GM19467 (cell line): ENCODE measurements around the gene SEMA3E.
A peak's percentile ranks its signal among the peaks of the same experiment; 100 is the strongest.
"Not testable (repeated sequence)": the region's sequence is repeated elsewhere in the genome, so short reads cannot be mapped to it uniquely, and the experiment has no call there.

Source experiments
- ATAC-seq: cut with Tn5 transposase; IDR thresholded peaks from one replicate; pipeline ENCODE4 v1.9.1; 2021; ENCODE audit warnings: mild to moderate bottlenecking, moderate library complexity; ENCODE audit not compliant: unreplicated experiment

SEMA3E gene

DNA sequence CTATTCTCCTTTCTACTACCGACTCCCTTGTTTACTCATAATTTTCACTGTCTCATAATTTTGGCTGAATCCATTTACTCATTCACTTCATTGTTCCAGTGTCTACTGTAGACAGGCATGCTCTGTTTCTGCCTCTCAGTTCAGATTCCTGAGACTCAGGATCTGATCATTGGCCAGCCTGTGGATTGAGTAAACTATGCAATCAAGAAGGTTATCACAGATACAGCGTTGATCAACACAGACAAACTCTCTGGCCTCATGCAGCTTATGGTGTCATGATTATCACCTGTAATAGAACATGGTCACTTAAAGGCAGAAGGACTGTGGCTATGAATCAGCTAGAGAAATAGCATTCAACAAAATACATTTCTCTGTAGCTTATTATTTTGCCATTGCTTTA lies 86.0 kb downstream of the SEMA3E start:
- ATAC-seq: no peak

DNA sequence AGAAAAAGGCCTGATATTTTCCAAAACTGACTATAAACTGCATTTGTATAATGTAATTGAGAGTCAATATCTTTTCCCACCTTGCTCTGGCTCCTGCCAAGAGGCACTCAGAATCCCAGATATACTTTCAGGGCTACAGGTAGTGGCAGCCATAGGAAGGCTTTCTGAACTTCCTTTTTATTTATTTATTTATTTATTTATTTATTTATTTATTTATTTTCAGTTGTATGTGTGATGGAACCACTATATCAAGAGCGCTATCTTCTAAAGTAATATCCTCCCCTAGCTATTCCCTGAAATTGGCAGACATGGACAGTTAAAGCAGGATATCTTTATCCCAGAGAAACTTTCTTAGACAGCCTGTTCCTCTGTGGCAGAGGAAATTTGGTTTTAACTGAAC lies 86.7 kb downstream of the SEMA3E start:
- ATAC-seq: no peak

DNA sequence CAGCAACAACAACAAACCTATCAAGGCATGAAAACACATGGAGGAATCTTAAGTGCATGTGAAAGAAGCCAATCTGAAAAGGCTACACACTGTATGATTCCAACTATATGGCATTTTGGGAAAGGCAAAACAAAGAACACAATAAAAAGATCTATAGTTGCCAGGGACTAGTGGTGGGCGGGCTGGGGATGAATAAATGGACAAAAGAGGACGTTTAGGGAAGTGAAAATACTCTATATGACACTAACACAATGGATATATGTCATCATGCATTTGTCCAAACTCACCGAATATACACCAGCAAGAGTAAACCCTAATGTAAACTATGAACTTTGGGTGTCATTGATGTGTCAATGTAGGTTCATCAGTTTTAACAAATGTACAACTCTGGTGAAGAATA lies 89.1 kb downstream of the SEMA3E start:
- ATAC-seq: no peak

DNA sequence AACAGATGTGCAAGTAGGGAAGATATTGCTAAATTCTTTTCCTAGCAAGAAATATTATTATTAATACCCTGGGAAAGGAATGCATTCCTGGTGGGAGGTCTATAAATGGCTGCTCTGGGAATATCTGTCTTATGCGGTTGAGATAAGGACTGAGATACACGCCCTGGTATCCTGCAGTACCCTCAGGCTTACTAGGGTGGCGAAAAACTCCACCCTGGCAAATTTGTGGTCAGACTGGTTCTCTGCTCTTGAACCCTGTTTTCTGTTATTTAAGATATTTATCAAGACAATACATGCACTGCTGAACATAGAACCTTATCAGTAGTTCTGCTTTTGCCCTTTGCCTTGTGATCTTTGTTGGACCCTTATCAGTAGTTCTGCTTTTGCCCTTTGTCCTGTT lies 96.4 kb downstream of the SEMA3E start:
- not testable (repeated sequence) for ATAC-seq

DNA sequence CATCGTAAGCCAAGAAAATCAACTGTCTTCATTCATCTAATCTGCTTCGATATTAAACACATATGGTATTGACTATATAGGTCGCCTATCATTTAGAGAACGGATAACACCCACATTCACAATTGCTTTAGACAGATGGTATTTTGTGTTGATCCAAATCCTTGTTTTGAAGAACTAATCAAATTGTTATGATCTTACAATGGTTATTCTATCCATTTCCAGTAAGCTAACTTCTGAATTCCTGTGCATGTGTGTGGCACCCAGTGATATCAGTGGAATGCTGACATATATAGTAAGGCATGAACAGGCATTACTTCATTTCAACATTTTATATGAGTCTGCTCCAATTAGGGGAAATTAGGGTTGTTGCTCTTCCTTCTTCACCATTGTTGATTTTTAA lies 98.8 kb downstream of the SEMA3E start:
- no peak for ATAC-seq

DNA sequence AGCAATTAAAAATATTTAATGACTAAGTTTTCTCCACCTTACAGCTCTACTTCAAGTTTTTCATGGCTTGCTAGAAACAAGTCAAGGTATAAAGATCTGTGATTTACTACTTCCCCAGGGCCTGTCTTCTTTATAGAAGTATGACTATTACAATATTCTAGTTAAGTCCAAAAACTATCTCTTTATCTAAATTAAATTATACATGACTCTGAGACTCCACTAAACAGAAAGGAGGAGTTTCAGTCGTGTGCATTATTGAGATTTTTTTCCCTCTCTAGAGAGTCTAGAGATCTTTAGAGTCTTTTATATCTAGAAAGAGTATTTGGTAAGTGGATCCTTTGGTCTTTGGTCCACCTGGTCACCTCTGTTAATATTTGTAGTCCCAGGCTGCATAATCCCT lies 100.7 kb downstream of the SEMA3E start:
- no peak for ATAC-seq

DNA sequence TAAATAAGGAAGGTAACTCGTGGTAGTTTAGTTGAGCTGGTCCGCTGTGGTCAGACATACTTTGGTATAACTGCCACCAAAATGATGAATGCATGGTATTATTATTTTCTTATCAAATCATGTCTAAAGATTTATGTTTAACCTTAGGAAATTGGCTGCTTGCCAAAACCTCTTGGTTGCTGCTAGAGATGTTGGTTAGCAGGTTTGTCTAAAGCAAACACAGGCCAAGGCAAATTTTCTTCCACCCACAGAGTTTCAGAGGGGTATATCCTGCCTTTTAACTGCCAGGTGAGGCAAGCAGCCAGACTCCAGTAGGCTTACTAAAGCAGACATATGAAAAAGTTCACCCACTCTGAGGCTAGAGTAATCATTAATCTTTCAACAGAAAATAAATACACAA lies 101.4 kb downstream of the SEMA3E start:
- ATAC-seq: peak; percentile 86

DNA sequence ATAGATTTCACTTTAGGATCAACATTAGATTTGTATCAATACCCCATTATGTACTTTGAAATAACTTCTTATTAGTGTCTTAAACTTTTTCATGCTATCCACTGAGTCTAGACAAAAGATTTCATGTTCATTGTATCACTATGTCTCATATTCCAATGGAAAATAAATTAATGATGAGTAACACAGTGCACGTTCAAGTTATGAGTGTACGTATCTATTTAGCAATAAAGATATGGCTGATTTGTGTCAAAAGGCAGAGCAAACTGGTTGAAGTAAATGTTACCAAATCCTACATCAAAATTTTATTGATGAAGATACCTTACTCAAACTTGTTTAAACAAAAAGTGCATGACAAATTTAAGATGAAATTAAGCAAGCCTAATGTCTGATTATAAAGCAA lies 102.4 kb downstream of the SEMA3E start:
- ATAC-seq: no peak

DNA sequence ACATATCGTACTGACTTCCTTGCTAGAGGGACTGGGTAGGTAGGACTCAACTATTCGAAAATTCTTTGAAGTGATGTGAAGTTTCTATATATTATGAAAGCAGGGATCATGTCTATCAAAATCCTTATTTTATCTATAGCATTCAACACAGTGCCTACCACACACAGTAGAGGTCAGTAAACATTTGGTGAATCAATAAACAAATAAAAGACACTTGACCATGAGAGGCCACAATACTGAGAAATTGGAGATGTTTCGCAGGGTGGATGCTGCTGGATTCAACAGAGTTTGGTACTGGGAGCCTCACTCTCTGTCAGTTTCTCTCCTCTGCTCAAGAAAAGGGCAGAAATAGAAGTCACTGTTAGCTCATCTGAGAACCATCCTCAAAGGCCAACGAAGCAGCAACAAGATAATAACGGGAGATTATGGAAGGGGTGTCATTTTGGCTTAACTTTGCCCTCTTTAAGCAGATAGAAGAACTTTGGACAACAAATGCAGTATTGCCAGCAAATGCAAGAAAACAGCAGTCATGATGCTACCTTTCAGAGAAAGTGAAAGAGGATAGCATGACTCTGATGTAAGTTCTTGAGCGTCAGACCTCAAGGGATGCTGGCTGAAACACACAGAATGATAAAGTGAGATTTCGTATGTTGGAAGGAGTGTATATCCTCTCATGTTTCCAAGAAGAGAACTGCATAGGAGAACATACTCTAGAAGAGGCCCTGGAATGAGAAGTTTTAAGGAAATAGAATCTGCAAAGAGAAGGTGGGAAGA lies 107.6 kb downstream of the SEMA3E start:
- ATAC-seq: no peak

DNA sequence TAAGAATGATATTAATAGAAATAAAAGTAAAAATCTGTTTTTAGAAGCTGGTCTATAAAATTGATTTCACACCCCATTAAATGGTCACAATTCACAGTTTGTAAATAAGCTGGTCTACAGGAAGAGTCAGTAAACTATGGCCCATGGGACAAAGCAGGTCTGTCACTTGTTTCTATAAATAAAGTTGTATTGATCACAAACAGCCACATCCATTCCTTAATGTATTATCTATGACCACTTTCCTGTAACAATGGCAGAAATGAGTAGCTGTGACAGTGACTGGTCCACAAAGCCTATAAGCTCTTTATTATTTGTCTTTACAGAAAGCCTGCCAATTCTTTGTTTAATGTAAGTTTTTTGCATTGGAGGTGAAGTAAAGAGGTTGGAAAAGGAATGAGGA lies 114.5 kb downstream of the SEMA3E start:
- no peak for ATAC-seq

DNA sequence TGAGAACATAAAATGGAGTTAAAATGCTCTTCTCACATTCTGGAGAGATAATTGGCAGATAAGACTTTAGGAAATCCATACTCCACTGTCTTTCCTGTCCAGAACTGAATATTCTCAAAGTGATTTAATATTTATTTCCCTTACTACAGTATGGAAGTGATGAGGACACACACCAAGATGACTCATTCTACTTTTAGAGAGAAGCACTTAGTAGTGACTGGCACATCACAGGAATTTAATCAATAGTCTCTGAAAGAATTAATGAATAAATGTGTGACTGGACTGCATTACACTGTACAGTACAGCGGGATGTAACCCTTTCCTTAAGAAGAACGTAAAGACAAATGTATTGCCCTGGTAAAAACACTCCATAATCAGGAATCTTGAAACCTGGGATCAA lies 116.7 kb downstream of the SEMA3E start:
- ATAC-seq: no peak

DNA sequence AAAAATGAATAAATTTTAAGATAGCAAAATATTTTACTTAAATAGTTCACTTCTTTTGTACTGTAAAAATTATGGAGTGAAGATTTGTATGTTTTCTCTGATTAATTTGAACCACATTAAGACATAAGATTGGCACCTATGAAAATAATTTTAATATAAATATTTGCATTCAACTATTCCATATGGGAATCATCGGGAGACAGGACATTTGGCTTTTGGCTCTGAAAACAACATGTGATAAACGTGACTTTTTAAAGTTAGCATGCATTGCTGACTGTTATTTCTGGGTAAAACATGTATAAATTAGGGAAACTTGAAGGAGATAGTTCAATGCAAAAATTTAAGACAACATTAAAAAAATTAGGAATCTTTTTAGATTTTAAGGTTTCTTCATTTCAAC lies 117.2 kb downstream of the SEMA3E start:
- ATAC-seq: no peak

DNA sequence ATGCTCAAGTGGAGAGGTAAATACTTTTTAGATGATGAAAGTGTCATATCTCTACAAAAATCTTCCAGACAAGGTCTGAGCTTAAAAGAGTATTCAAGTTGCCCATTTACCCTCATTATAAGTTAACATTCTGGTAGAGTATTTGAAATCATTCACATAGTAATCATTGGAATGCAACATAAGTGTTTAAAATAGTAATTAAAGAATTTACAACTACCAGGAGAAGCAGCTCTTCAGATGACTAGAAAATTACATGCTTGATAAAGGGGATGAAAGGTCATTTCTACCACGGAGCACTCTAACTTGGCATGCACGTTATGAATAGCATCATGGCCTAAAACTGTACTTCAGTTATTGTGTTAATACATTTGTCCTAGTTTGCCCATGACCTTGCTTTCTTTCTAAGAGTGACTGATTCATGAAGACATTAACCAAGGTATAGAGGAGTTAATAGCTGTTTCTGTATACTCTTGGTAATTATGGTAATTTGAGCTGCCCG lies 120.0 kb downstream of the SEMA3E start:
- no peak for ATAC-seq

DNA sequence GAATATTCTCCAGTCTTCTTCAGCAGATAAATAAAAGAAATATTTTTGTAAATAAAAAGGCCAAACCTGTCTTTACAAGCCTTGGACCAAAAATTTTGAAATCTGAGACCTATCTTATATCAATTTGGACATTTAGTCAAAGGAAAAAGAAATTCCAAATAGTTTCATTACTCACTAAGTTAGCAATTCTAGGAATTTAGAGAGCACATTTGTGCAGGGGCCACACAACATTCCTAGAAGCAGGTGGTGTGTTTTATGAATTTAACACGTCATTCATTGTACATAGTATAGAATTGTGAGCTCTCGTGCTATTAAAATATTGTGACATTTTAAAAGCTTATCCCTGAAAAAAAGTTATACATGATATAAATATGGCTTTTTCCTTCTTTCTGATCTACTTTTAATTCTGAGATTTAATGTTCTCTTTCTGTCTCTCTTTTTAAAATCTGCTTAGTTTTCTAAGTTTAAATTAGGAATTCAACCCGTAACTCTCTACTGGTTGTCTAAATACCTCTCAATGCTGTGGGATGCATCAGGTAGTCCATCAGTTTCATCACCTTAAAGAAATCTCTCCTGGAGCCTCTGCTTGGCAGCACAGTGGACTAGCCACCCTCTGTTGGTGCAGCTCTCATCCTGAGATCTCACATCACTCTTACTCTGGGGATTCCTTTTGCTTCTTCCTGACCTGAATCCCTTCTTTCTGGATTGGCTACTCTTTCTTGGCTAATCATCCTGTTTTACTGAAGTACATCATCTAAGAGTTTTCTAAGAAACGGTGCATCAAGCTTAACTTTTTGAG lies 124.5 kb downstream of the SEMA3E start:
- ATAC-seq: no peak

DNA sequence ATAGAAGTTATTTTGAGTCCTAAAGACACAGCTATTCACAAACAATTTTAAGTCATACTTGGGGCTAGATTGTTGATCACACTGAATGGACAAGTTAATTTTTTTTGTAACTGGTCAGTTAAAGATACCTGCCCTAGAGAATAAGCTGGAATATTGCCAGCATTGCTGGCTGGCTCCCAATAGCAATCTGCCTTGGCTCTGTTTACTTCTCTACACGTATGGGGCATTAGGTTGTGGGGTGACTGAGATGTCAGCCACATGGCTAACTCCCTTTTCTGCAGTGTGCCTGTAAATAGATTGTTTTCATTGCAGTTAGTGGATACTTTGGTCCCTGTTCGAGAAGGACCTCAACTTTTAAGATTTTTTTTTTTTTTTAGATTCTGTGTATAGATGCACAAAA lies 128.2 kb downstream of the SEMA3E start:
- no peak for ATAC-seq

DNA sequence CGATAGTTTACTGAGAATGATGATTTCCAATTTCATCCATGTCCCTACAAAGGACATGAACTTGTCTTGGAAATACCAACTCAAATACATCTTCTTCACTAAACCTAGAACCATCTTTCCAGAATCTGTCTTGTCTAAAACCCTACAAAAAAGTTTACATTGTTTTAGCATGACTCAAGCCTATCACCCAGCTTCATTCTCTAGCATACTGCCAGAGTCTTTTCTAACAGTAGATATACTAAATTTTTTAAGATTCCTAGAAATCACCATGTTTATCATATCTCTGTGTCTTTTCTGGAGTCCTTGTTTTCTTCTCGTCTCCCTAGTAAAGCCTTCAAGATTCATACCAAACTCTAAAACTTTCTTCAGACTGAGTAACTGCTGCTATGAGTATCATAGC lies 129.7 kb downstream of the SEMA3E start:
- ATAC-seq: no peak

DNA sequence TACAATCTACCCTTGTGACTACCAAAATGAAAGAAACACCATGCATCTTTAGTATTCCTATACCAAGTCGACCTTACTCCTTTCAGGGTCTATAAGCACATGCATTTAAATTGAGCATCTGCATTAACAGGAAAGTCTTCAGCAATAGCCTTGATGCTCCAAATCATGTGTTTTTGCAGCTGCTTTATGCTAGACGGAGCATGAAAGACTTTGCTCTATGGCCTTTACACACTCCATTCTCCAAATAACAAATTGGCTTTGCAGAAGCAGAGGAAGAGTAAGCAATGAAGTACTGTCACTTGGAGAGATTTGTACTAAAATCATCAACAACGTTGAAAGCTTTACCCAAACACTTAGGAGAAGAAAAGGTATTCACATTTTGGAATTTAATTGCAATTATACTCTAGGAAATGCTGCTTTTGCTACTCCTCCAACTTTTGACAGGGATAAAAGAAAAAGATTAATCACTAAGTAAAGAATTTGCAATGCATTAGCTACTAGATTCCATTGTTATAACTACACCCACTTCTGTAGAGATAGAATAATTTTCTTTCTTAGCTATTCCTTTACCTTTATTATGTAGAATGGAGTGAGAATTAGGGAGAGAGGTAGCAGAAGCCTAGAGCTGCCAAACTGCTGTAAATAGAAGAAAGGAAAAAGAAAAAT lies 131.8 kb downstream of the SEMA3E start:
- ATAC-seq: no peak

DNA sequence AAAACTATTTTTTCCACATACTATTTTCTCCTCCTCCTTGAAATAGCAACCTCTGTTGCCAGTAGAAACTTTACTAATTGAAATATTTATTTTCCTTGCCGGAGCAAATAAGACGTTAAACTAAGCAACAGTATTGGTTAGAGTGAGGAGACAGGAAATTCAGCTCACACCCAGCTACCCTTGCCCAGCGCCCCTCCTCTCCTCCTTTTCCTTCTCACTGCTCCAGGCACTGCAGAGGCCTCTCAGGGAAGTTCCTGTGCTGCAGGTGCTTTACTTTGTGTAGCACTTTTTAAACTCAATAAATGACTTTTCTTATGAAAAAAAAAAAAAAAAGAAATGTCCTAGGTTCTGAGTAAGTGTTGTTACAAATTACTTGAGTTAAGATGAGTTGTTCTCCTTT lies 134.0 kb downstream of the SEMA3E start:
- no peak for ATAC-seq

DNA sequence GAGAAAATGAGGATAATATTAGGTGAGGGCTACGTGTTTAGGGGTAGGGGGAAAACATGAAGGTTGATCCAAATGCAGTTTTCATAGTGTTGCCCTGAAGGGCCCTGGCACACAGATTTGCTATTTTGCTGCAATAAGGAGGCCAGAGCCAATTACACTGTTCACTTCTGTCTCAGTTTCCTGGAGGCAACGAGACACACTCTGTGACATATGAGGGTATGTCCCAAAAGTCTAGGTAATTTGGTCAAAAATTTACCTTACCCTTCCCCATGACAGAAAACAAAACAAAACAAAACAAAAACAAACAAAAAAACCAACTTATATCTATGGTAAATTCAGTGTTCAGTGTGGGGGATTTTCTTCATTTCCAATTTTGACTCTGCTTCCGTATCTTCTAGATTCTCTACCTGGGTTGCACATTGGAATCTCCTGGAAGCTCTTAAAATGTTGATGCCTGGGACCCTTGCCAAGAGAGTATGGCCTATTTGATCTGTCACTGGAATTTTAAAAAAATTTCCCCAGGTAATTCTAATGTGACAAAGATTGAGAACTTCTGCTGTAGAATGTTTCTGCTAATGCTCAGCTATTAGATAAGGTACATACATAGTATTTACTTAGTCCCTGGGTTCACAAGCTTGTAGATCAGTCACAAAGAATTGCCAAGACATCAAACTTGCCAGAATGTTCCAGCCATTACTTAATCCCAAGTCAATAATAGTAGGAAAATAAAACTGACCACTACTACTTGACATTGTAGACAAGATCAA lies 139.5 kb downstream of the SEMA3E start:
- no peak for ATAC-seq

DNA sequence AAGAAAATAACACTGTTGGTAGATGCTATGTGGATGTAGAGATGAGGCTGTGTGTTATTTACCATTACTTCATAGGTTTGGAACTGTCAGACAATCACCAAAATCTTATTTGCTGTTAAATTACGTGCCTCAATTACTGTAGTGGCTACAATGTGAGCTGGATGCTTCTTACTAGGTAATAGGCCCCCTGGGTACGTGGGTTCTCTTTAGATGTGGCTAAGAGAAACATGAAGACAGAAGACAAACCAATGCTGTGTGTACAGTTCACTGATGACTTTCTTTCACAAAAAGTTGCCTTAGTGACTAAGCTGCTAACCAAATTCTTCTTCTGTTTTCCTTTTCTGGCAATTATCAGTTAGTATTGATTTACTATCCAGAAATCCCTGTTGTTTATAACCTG lies 144.6 kb downstream of the SEMA3E start:
- ATAC-seq: no peak

DNA sequence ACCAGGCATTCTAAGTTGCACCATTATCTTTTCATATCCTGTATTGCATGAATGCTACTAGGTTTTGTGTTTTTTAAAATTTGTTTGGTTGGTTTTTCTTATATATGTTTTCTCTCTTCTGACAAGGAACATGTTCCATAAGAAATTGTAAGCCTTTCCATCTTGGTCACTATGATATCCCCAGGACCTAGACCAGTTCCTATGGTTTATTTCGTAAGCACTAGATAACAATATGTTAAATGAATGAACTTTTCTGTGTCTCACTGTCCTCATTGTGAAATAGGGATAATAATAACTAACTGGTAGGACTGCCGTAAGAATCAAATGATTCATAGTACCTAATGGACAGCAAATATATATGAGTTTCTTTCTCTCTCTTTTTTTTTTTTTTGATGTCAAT lies 146.3 kb downstream of the SEMA3E start:
- ATAC-seq: no peak
